Kidney epithelial cell (primary cell): ENCODE results near the gene SORT1. TPM values are rescaled to one million over a fixed set of nuclear protein-coding genes. Genes with fewer than 3 reads are reported as not detected.

Source experiments
- DNase-seq: peaks from one replicate; pipeline ENCODE4 v3.0.0-alpha.2; 2010; ENCODE audit warnings: low read depth
- H3K27me3 ChIP-seq: 2 replicates; pipeline ENCODE4 v1.6.0; 2011; ENCODE audit warnings: low read length; ENCODE audit not compliant: control insufficient read depth, insufficient read depth
- H3K36me3 ChIP-seq: 2 replicates; pipeline ENCODE4 v1.5.1; 2011; ENCODE audit warnings: low read length; ENCODE audit not compliant: control insufficient read depth, insufficient read depth
- H3K4me3 ChIP-seq: 2 replicates; pipeline ENCODE4 v1.5.1; 2011; ENCODE audit warnings: low read depth, mild to moderate bottlenecking, control low read depth, low read length
- CTCF ChIP-seq: IDR thresholded peaks from 2 replicates; pipeline ENCODE4 v1.5.1; 2011; ENCODE audit warnings: mild to moderate bottlenecking, moderate library complexity, low read length, control low read depth, inconsistent platforms; ENCODE audit not compliant: insufficient read depth, poor library complexity, severe bottlenecking
- total RNA-seq: library from RNA; depleted of rRNA; stranded (reverse); fragments of >200 nt; gene quantifications from 2 replicates; pipeline ENCODE4 v1.2.3, GENCODE V29; 2015

Gene SORT1
- total RNA-seq, 1 donor from 2014 or later = 65.2 TPM

- H3K27me3 ChIP-seq = no peaks in the 10 kb centered on the region
- no peak for TF ChIP-seq CTCF
Measured at GRCh38 chr1:109283748-109284600, 113.7 kb downstream of the SORT1 start.

GRCh38 chr1:109282952-109283747 is 114.6 kb downstream of the SORT1 start, which contains the start of gene PSRC1:
Gene PSRC1, minus strand, starts transcription at chr1:109283145.
- H3K36me3 ChIP-seq = no peaks in the 10 kb centered on the region
- H3K27me3 ChIP-seq = no peaks in the 10 kb centered on the region
- peak; percentile 77 for DNase-seq
- peak within 1 kb of the TSS; percentile 92 for H3K4me3 ChIP-seq
- TF ChIP-seq CTCF = peak; percentile 65

More at GRCh38 chr1:109283748-109284600, 113.7 kb downstream of the SORT1 start:
- peak overlapping the region; percentile 92 for H3K4me3 ChIP-seq
- no peaks in the 10 kb centered on the region for H3K36me3 ChIP-seq
- DNase-seq = no peak

- H3K36me3 ChIP-seq = no peaks in the 10 kb centered on the region
- TF ChIP-seq CTCF = no peak
- H3K4me3 ChIP-seq = peak overlapping the region; percentile 92
- no peak for DNase-seq
- H3K27me3 ChIP-seq = no peaks in the 10 kb centered on the region
Measured at GRCh38 chr1:109282497-109282951, 115.2 kb downstream of the SORT1 start.

- DNase-seq = no peak
- Histone ChIP-seq H3K27me3 (no peaks in the 10 kb centered on the region), H3K36me3 (no peaks in the 10 kb centered on the region), H3K4me3 (peak overlapping the region; percentile 92)
- no peak for TF ChIP-seq CTCF
Measured at GRCh38 chr1:109281680-109282496, 115.8 kb downstream of the SORT1 start.

- DNase-seq = no peak
- TF ChIP-seq CTCF = no peak
- no peak overlapping the region for H3K4me3 ChIP-seq
Measured at GRCh38 chr1:109280862-109281261, 116.9 kb downstream of the SORT1 start.

More at GRCh38 chr1:109280862-109281261, 116.9 kb downstream of the SORT1 start:
- Histone ChIP-seq H3K36me3 (no peaks in the 10 kb centered on the region), H3K27me3 (no peaks in the 10 kb centered on the region)
